Measurements from ENCODE around the gene SETD1A.

The SETD1A gene

DNA sequence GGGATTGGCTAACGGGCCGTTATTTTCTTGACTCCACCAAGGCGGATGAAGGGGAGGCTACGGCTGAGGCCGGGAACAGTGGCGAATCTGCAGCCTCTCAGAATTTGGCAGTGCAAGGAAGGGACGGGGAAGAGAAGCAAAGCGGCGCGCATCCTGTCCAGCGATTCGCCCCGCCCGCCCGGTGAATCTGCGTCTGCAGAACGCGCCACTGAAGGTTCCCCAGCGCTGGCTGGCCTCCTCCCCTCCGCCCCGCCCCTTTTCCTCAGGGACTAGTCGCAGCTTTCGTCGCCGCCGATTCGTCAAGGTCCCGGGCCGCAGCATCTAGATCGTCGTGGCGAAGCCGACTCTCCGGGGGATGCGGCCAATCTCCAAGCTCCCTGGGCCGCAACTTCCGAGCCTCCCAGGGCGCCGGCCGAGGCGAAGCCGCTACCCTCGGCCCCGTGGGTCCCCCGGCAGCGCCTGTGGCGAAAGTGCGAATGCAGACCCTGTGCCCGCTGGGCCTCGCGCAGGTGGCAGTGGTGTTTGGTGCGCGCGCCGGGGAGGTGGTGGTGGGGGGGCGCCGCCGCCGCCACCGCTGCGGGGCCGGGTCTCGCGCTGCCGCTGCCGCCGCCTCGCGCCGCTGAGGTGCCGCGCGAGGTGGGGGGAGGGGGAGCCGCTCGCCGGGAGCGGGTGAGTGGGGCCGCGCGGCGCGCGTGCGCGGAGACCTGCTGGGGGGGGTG, at the start of gene SETD1A:
Gene SETD1A (plus strand): TSS at position 299 of the 719 bp plus-strand sequence. CDS start 978 bp downstream, outside the sequence.
- Histone ChIP-seq H3K9me3 (ENCODE audit: control insufficient read depth in 2 of 2, low read length in 2 of 2) (no peaks in the 10 kb centered on the region), H3K36me3 (ENCODE audit: control insufficient read depth in 2 of 2, insufficient read depth in 2 of 2, low read length in 2 of 2) (peaks cover 23 to 29% of the 10 kb centered on the region in 2 donors), H3K4me3 (ENCODE audit: low read length in 2 of 2) (peak within 1 kb of the TSS; percentile 91 to 98), H3K4me1 (ENCODE audit: control insufficient read depth, insufficient read depth, low read length) (peaks cover 28% of the 10 kb centered on the region), H3K9ac (ENCODE audit: low read length in 2 of 2) (peak within 1 kb of the TSS; percentile 98 to 99), H3K27me3 (ENCODE audit: control insufficient read depth in 1 of 2, insufficient read depth in 2 of 2, low read length in 2 of 2) (no peaks in the 10 kb centered on the region), H3K27ac (ENCODE audit: low read length) (peak within 1 kb of the TSS; percentile 97)

- Histone ChIP-seq H3K27me3 (ENCODE audit: control insufficient read depth in 1 of 2, insufficient read depth in 2 of 2, low read length in 2 of 2) (no peaks in the 10 kb centered on the region), H3K27ac (ENCODE audit: low read length) (no peak overlapping the region), H3K9ac (ENCODE audit: low read length in 2 of 2) (no peak overlapping the region), H3K9me3 (ENCODE audit: control insufficient read depth in 2 of 2, low read length in 2 of 2) (no peaks in the 10 kb centered on the region), H3K4me3 (ENCODE audit: low read length in 2 of 2) (no peak overlapping the region), H3K36me3 (ENCODE audit: control insufficient read depth in 2 of 2, insufficient read depth in 2 of 2, low read length in 2 of 2) (peaks cover 0 to 3% of the 10 kb centered on the region in 2 donors), H3K4me1 (ENCODE audit: control insufficient read depth, insufficient read depth, low read length) (no peaks in the 10 kb centered on the region)
Measured at GRCh38 chr16:30910427-30911029, 47.0 kb upstream of the SETD1A start.

- no peak overlapping the region for H3K9ac ChIP-seq (ENCODE audit: low read length in 2 of 2)
- no peaks in the 10 kb centered on the region for H3K9me3 ChIP-seq (ENCODE audit: control insufficient read depth in 2 of 2, low read length in 2 of 2)
Measured at GRCh38 chr16:30912794-30913412, 44.7 kb upstream of the SETD1A start.

GRCh38 chr16:30914830-30915229, 42.7 kb upstream of the SETD1A start:
- no peak overlapping the region for H3K4me3 ChIP-seq (ENCODE audit: low read length in 2 of 2)

More at GRCh38 chr16:30912794-30913412, 44.7 kb upstream of the SETD1A start:
- H3K4me3 ChIP-seq (ENCODE audit: low read length in 2 of 2) = no peak overlapping the region
- H3K4me1 ChIP-seq (ENCODE audit: control insufficient read depth, insufficient read depth, low read length) = no peaks in the 10 kb centered on the region
- no peaks in the 10 kb centered on the region for H3K36me3 ChIP-seq (ENCODE audit: control insufficient read depth in 2 of 2, insufficient read depth in 2 of 2, low read length in 2 of 2)
- no peaks in the 10 kb centered on the region for H3K27me3 ChIP-seq (ENCODE audit: control insufficient read depth in 1 of 2, insufficient read depth in 2 of 2, low read length in 2 of 2)
- H3K27ac ChIP-seq (ENCODE audit: low read length) = no peak overlapping the region

DNA sequence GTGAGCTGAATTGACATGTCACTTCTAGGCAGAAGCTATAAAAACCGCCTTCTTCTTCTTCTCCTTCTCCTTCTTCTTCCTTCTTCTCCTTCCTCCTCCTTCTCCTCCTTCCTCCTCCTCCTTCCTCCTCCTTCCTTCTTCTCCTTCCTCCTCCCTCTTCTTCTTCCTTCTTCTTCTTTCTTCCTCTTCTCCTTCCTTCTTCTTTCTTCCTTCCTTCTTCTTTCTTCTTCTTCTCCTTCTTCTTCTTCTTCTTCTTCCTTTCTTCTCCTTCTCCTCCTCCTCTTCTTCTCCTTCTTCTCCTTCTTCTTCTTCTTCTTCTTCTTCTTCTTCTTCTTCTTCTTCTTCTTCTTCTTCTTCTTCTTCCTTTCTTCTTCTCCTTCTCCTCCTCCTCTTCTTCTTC, 38.9 kb upstream of the SETD1A start:
- no peak overlapping the region for H3K27ac ChIP-seq (ENCODE audit: low read length)

More at GRCh38 chr16:30914830-30915229, 42.7 kb upstream of the SETD1A start:
- Histone ChIP-seq H3K27ac (ENCODE audit: low read length) (no peak overlapping the region), H3K4me1 (ENCODE audit: control insufficient read depth, insufficient read depth, low read length) (no peaks in the 10 kb centered on the region), H3K36me3 (ENCODE audit: control insufficient read depth in 2 of 2, insufficient read depth in 2 of 2, low read length in 2 of 2) (no peaks in the 10 kb centered on the region), H3K9me3 (ENCODE audit: control insufficient read depth in 2 of 2, low read length in 2 of 2) (no peaks in the 10 kb centered on the region), H3K27me3 (ENCODE audit: control insufficient read depth in 1 of 2, insufficient read depth in 2 of 2, low read length in 2 of 2) (no peaks in the 10 kb centered on the region), H3K9ac (ENCODE audit: low read length in 2 of 2) (no peak overlapping the region)

DNA sequence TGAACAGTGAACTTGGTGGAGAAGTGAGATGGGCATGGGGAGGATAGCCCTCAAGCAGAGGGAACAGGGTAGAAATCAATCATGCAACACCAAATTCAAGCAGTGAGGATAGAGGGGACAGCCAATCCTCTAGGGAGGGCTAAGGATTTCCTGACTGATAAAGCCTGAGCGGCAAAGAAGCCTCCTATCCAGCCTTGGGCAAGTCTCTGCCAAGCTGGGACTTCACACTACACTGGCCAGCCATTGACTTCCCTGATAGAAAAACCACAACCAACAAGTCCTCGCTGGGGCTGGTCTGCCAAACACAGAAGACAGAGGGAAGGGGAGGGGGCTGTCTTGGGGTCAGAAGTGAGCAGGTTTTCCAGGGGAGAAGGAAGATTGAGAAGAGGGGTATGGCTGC, 36.7 kb upstream of the SETD1A start:
- H3K9me3 ChIP-seq (ENCODE audit: control insufficient read depth in 2 of 2, low read length in 2 of 2) = no peaks in the 10 kb centered on the region
- H3K4me1 ChIP-seq (ENCODE audit: control insufficient read depth, insufficient read depth, low read length) = peaks cover 20% of the 10 kb centered on the region
- no peaks in the 10 kb centered on the region for H3K27me3 ChIP-seq (ENCODE audit: control insufficient read depth in 1 of 2, insufficient read depth in 2 of 2, low read length in 2 of 2)
- no peak overlapping the region for H3K9ac ChIP-seq (ENCODE audit: low read length in 2 of 2)
- no peaks in the 10 kb centered on the region for H3K36me3 ChIP-seq (ENCODE audit: control insufficient read depth in 2 of 2, insufficient read depth in 2 of 2, low read length in 2 of 2)
- no peak overlapping the region for H3K4me3 ChIP-seq (ENCODE audit: low read length in 2 of 2)
- H3K27ac ChIP-seq (ENCODE audit: low read length) = no peak overlapping the region

More for the DNA sequence above, 38.9 kb upstream of the SETD1A start:
- Histone ChIP-seq H3K36me3 (ENCODE audit: control insufficient read depth in 2 of 2, insufficient read depth in 2 of 2, low read length in 2 of 2) (no peaks in the 10 kb centered on the region), H3K27me3 (ENCODE audit: control insufficient read depth in 1 of 2, insufficient read depth in 2 of 2, low read length in 2 of 2) (no peaks in the 10 kb centered on the region), H3K9ac (ENCODE audit: low read length in 2 of 2) (no peak overlapping the region), H3K4me1 (ENCODE audit: control insufficient read depth, insufficient read depth, low read length) (peaks cover 11% of the 10 kb centered on the region), H3K4me3 (ENCODE audit: low read length in 2 of 2) (no peak overlapping the region), H3K9me3 (ENCODE audit: control insufficient read depth in 2 of 2, low read length in 2 of 2) (no peaks in the 10 kb centered on the region)

- Histone ChIP-seq H3K4me1 (ENCODE audit: control insufficient read depth, insufficient read depth, low read length) (peaks cover 20% of the 10 kb centered on the region), H3K4me3 (ENCODE audit: low read length in 2 of 2) (peak overlapping the region; percentile 86 to 95), H3K27ac (ENCODE audit: low read length) (peak overlapping the region; percentile 97), H3K9me3 (ENCODE audit: control insufficient read depth in 2 of 2, low read length in 2 of 2) (no peaks in the 10 kb centered on the region), H3K9ac (ENCODE audit: low read length in 2 of 2) (peak overlapping the region; percentile 68 to 76), H3K27me3 (ENCODE audit: control insufficient read depth in 1 of 2, insufficient read depth in 2 of 2, low read length in 2 of 2) (no peaks in the 10 kb centered on the region), H3K36me3 (ENCODE audit: control insufficient read depth in 2 of 2, insufficient read depth in 2 of 2, low read length in 2 of 2) (no peaks in the 10 kb centered on the region)
Measured at GRCh38 chr16:30921459-30921747, 36.2 kb upstream of the SETD1A start.

GRCh38 chr16:30921748-30922419, 35.7 kb upstream of the SETD1A start:
- Histone ChIP-seq H3K4me1 (ENCODE audit: control insufficient read depth, insufficient read depth, low read length) (peaks cover 20% of the 10 kb centered on the region), H3K36me3 (ENCODE audit: control insufficient read depth in 2 of 2, insufficient read depth in 2 of 2, low read length in 2 of 2) (no peaks in the 10 kb centered on the region), H3K9me3 (ENCODE audit: control insufficient read depth in 2 of 2, low read length in 2 of 2) (no peaks in the 10 kb centered on the region), H3K4me3 (ENCODE audit: low read length in 2 of 2) (peak overlapping the region; percentile 86 to 95), H3K27ac (ENCODE audit: low read length) (peak overlapping the region; percentile 97), H3K9ac (ENCODE audit: low read length in 2 of 2) (peak overlapping the region; percentile 68 to 76), H3K27me3 (ENCODE audit: control insufficient read depth in 1 of 2, insufficient read depth in 2 of 2, low read length in 2 of 2) (no peaks in the 10 kb centered on the region)

DNA sequence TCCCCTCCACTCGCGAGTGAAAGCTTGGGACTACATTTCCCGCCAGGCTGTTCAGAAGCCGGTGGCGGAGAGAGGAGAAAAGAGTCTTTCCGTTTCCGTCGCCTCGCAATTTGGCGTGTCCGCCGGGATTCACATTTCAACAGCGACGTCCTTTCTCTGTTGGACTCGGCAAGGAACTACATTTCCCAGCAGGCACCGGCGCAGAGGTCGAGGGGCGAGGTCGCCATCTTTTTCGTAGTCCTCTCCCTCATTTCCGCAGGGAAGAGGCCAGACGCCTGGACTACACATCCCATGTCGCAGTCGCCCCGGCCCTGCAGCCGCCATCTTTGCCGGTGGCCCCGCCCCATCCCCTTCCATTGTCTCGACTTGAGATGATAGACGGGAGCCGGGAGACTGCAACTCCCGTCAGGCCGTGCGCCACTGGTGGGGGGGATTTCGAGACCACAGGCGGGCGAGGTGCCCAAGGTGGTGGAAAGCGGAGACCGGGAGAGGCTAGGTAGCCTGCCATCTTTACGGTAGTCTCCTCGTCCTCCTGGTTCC, 35.1 kb upstream of the SETD1A start:
- Histone ChIP-seq H3K9me3 (ENCODE audit: control insufficient read depth in 2 of 2, low read length in 2 of 2) (no peaks in the 10 kb centered on the region), H3K9ac (ENCODE audit: low read length in 2 of 2) (peak overlapping the region; percentile 76 to 96), H3K36me3 (ENCODE audit: control insufficient read depth in 2 of 2, insufficient read depth in 2 of 2, low read length in 2 of 2) (no peaks in the 10 kb centered on the region), H3K4me3 (ENCODE audit: low read length in 2 of 2) (peak overlapping the region; percentile 86 to 95), H3K4me1 (ENCODE audit: control insufficient read depth, insufficient read depth, low read length) (peaks cover 20% of the 10 kb centered on the region), H3K27me3 (ENCODE audit: control insufficient read depth in 1 of 2, insufficient read depth in 2 of 2, low read length in 2 of 2) (no peaks in the 10 kb centered on the region), H3K27ac (ENCODE audit: low read length) (peak overlapping the region; percentile 97)

DNA sequence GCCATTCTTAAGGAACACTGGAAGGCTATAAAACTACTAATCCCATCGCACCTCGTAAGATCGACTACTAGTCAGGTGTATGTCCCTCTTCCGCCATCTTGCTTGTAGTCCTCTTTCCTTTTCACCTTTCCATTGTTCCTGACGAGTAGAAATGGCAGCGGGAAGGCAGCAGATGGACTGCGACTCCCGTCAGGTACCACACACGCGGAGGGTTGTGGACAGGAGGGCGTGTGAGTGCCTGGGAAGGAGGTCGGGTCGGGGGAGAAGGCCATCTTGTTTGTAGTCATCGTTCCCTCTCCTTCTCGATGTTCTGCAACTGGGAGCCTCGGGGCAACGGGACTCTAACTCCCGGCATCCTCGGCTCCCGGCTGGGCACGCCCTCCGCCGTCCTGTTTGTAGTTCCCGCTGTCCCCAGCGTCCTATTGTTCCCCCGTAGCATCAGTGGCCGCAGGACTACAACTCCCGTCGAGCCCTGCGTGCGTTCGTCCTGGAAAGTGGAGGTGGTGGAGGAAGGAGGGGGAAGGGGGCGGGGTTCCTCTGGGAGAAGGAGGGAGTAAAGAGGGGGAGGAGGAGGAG, 34.5 kb upstream of the SETD1A start:
- H3K27ac ChIP-seq (ENCODE audit: low read length) = peak overlapping the region; percentile 97
- peak overlapping the region; percentile 81 to 95 for H3K4me3 ChIP-seq (ENCODE audit: low read length in 2 of 2)
- no peaks in the 10 kb centered on the region for H3K27me3 ChIP-seq (ENCODE audit: control insufficient read depth in 1 of 2, insufficient read depth in 2 of 2, low read length in 2 of 2)
- H3K4me1 ChIP-seq (ENCODE audit: control insufficient read depth, insufficient read depth, low read length) = peaks cover 22% of the 10 kb centered on the region
- no peaks in the 10 kb centered on the region for H3K36me3 ChIP-seq (ENCODE audit: control insufficient read depth in 2 of 2, insufficient read depth in 2 of 2, low read length in 2 of 2)
- H3K9me3 ChIP-seq (ENCODE audit: control insufficient read depth in 2 of 2, low read length in 2 of 2) = no peaks in the 10 kb centered on the region
- peak overlapping the region; percentile 70 to 96 for H3K9ac ChIP-seq (ENCODE audit: low read length in 2 of 2)

Data from stomach smooth muscle (tissue), 2 donors.